Trophoblast cell (in vitro differentiated cells and primary cell): ENCODE measurements around the gene CEP192.

Source experiments
- DNase-seq, 2 donors: peaks; one replicate each; pipeline ENCODE4 v3.0.0-alpha.2; 2016
- H2AFZ ChIP-seq: 2 replicates; pipeline ENCODE4 v1.6.1; 2013; ENCODE audit warnings: low read length, moderate library complexity, mild to moderate bottlenecking; ENCODE audit not compliant: insufficient read depth, poor library complexity
- H2AK5ac ChIP-seq: 2 replicates; pipeline ENCODE4 v1.6.1; 2013; ENCODE audit warnings: mild to moderate bottlenecking, low read length
- H2BK120ac ChIP-seq: 2 replicates; pipeline ENCODE4 v1.6.1; 2013; ENCODE audit warnings: low read length, mild to moderate bottlenecking, moderate library complexity; ENCODE audit not compliant: insufficient read depth, poor library complexity
- H2BK12ac ChIP-seq: 2 replicates; pipeline ENCODE4 v1.6.1; 2013; ENCODE audit warnings: mild to moderate bottlenecking, low read length, moderate library complexity
- H2BK5ac ChIP-seq: 2 replicates; pipeline ENCODE4 v1.6.1; 2013; ENCODE audit warnings: low read length, low read depth, moderate library complexity, mild to moderate bottlenecking; ENCODE audit not compliant: poor library complexity
- H3K14ac ChIP-seq: 2 replicates; pipeline ENCODE4 v1.6.1; 2013; ENCODE audit warnings: mild to moderate bottlenecking, low read length
- H3K18ac ChIP-seq: 2 replicates; pipeline ENCODE4 v1.6.1; 2013; ENCODE audit warnings: mild to moderate bottlenecking, low read length
- H3K23ac ChIP-seq: 2 replicates; pipeline ENCODE4 v1.6.1; 2013; ENCODE audit warnings: low read length
- H3K27ac ChIP-seq: 2 replicates; pipeline ENCODE4 v1.5.1; 2013; ENCODE audit warnings: low read depth, mild to moderate bottlenecking, inconsistent platforms, low read length, moderate library complexity
- H3K27me3 ChIP-seq: 2 replicates; pipeline ENCODE4 v1.6.1; 2013; ENCODE audit warnings: inconsistent platforms, mild to moderate bottlenecking, low read length, moderate library complexity; ENCODE audit not compliant: insufficient read depth
- H3K36me3 ChIP-seq, 2 experiments: 1 replicate in 1 of 2; 2 replicates in 1 of 2; pipeline ENCODE4 v1.6.1; 2013; ENCODE audit warnings: low read length in 2 of 2, mild to moderate bottlenecking in 2 of 2, moderate library complexity in 1 of 2; ENCODE audit not compliant: insufficient read depth in 2 of 2, control insufficient read depth in 1 of 2
- H3K4ac ChIP-seq: 2 replicates; pipeline ENCODE4 v1.6.1; 2013; ENCODE audit warnings: low read depth, mild to moderate bottlenecking, low read length, moderate library complexity
- H3K4me1 ChIP-seq, 2 experiments: 1 replicate in 1 of 2; 2 replicates in 1 of 2; pipeline ENCODE4 v1.6.1; 2013; ENCODE audit warnings: low read length in 2 of 2, mild to moderate bottlenecking in 2 of 2, moderate library complexity in 1 of 2; ENCODE audit not compliant: insufficient read depth in 2 of 2, control insufficient read depth in 1 of 2
- H3K4me2 ChIP-seq: 2 replicates; pipeline ENCODE4 v1.6.1; 2013; ENCODE audit warnings: inconsistent platforms, mild to moderate bottlenecking, low read length, moderate library complexity
- H3K4me3 ChIP-seq: 2 replicates; pipeline ENCODE4 v1.5.1; 2013; ENCODE audit warnings: mild to moderate bottlenecking, low read depth, low read length, inconsistent platforms
- H3K79me1 ChIP-seq: one replicate; pipeline ENCODE4 v1.6.1; 2013; ENCODE audit warnings: low read length
- H3K79me2 ChIP-seq: 2 replicates; pipeline ENCODE4 v1.6.1; 2013; ENCODE audit warnings: low read length, mild to moderate bottlenecking; ENCODE audit not compliant: control insufficient read depth, insufficient read depth, poor library complexity
- H3K9ac ChIP-seq: 2 replicates; pipeline ENCODE4 v1.6.1; 2013; ENCODE audit warnings: mild to moderate bottlenecking, low read length
- H3K9me3 ChIP-seq: 2 replicates; pipeline ENCODE4 v1.6.1; 2013; ENCODE audit warnings: low read depth, mild to moderate bottlenecking, control low read depth, inconsistent platforms, low read length; ENCODE audit not compliant: insufficient read depth
- H4K12ac ChIP-seq: 2 replicates; pipeline ENCODE4 v1.6.1; 2013; ENCODE audit warnings: low read depth, mild to moderate bottlenecking, low read length, moderate library complexity
- H4K8ac ChIP-seq: 2 replicates; pipeline ENCODE4 v1.6.1; 2013; ENCODE audit warnings: low read depth, mild to moderate bottlenecking, low read length, moderate library complexity
- H4K91ac ChIP-seq: one replicate; pipeline ENCODE4 v1.6.1; 2013; ENCODE audit warnings: low read depth, mild to moderate bottlenecking, low read length, moderate library complexity
- WGBS: extraction: QIAGEN DNeasy Blood & Tissue Kit; methylation state at CpG from one replicate; pipeline ENCODE4 v1.1.7; 2013; ENCODE audit warnings: missing lambda C conversion rate; ENCODE audit not compliant: insufficient read length, insufficient coverage; ENCODE audit errors: extremely low coverage; 5-methylcytosine and 5-hydroxymethylcytosine counted together

CEP192 gene

DNA sequence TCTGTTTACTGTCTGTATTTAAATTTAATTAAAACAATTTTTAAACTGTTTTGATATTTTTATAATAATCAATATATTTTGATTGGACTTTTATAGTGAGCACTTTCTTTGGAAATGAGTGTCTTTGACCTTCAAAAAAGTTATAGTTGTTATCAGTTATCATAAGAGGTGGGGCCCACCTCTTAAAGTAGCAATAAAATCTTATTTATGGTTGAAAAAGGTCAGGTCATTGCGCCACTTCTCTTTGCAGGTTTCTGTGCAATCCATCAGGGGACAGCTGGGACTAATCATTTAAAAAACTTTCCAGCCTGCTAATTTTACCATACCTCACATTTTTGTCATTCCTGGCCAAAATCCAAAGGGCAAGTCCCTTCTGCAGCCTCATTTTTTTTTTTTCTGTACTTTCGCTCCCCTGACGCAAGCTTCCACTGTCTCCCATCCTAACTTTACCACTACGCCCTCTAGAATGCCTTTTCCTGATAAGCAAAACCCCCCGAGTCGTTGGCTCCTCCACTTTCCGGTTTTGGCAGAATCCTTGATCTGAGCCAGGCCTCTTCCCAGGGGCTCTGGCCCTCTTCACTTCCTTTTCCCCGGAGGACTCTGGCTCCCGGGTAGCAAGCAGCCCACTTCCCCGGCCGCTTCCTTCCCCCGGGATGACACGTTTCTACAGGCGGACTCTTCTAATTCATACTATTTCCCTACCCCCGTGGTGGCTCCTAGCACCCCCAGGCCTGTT, 44.4 kb upstream of the CEP192 start:
- Histone ChIP-seq H3K9me3 (peaks cover 2% of the 10 kb centered on the region), H4K8ac (peak overlapping the region; percentile 62)

DNA sequence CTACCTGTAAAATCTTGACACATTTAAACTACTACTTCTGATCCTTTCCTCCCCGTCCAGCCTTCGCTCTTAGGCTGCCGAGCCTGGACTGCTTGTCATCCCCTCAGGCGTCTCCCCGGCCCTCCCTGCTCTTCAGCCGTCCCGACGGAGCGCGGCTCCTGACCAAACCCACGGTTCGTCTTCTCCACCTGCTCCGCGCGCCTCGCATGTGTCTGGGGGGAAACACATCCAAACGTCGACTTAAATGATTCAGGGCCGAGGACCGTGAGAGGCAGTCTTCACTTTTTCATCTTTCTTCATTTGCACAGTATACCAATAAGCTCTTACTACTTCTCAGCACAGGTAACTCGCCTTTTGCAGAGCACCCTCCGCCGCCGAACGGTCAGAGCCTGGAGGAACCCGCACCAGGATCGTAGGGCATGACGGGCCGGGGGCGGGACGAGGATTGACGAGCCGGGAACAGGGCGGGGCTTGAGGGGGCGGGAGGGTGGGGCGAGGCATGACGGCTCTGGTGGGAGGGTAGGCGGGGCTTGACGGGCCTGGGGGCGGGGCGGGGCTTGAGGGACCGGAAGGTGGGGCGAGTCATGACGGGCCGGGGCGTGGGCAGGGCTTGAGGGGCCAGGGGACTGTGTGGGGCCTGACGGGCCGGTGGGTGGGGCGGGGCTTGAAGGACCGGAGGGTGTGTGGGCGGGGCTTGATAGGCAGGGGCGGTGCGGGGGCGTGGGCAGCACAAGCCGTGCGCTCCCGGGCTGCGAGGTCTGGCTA, 43.7 kb upstream of the CEP192 start, which contains the start of gene SEH1L:
Gene SEH1L (plus strand): TSS at position 727 of the 765 bp plus-strand sequence. CDS start 111 bp downstream, outside the sequence.
- Histone ChIP-seq H3K4me3 (peak within 1 kb of the TSS; percentile 96), H4K91ac (peak within 1 kb of the TSS; percentile 93), H3K23ac (no peak within 1 kb of the TSS), H3K36me3 (peaks cover 0 to 2% of the 10 kb centered on the region in 2 experiments), H3K4me2 (peak within 1 kb of the TSS; percentile 90), H4K8ac (peak within 1 kb of the TSS; percentile 95), H3K79me2 (peaks cover 12% of the 10 kb centered on the region), H3K27ac (peak within 1 kb of the TSS; percentile 96), H3K9me3 (peaks cover 2% of the 10 kb centered on the region), H3K18ac (peak within 1 kb of the TSS; percentile 81), H3K79me1 (peaks cover 12% of the 10 kb centered on the region), H3K27me3 (no peaks in the 10 kb centered on the region), H2BK120ac (peak within 1 kb of the TSS; percentile 84), H4K12ac (peak within 1 kb of the TSS; percentile 79), H2BK5ac (peak within 1 kb of the TSS; percentile 73), H2AFZ (peak within 1 kb of the TSS; percentile 68), H3K14ac (peak within 1 kb of the TSS; percentile 96), H3K9ac (peak within 1 kb of the TSS; percentile 82), H3K4ac (peak within 1 kb of the TSS; percentile 87), H2BK12ac (peak within 1 kb of the TSS; percentile 27), H2AK5ac (peak within 1 kb of the TSS; percentile 42), H3K4me1 (peaks cover 0 to 4% of the 10 kb centered on the region in 2 experiments)
- peak; percentile 93 to 97 for DNase-seq
- WGBS = no CpG with 5 or more reads among the region's 58 CpGs

More for the DNA sequence above, 44.4 kb upstream of the CEP192 start:
- Histone ChIP-seq H3K79me1 (peaks cover 12% of the 10 kb centered on the region), H2AK5ac (no peak overlapping the region), H3K79me2 (peaks cover 12% of the 10 kb centered on the region), H3K4me3 (peak overlapping the region; percentile 74), H3K36me3 (peaks cover 0 to 2% of the 10 kb centered on the region in 2 experiments), H3K18ac (no peak overlapping the region), H3K4ac (no peak overlapping the region), H3K4me1 (peaks cover 0 to 4% of the 10 kb centered on the region in 2 experiments), H3K27me3 (no peaks in the 10 kb centered on the region), H4K12ac (no peak overlapping the region), H2BK12ac (no peak overlapping the region), H3K23ac (no peak overlapping the region), H4K91ac (peak overlapping the region; percentile 75), H3K9ac (peak overlapping the region; percentile 59), H3K14ac (peak overlapping the region; percentile 85), H2AFZ (peak overlapping the region; percentile 61), H3K27ac (peak overlapping the region; percentile 94), H3K4me2 (peak overlapping the region; percentile 90), H2BK120ac (peak overlapping the region; percentile 78), H2BK5ac (peak overlapping the region; percentile 56)
- DNase-seq = peak; percentile 55 to 88
- WGBS = no CpG with 5 or more reads among the region's 15 CpGs

DNA sequence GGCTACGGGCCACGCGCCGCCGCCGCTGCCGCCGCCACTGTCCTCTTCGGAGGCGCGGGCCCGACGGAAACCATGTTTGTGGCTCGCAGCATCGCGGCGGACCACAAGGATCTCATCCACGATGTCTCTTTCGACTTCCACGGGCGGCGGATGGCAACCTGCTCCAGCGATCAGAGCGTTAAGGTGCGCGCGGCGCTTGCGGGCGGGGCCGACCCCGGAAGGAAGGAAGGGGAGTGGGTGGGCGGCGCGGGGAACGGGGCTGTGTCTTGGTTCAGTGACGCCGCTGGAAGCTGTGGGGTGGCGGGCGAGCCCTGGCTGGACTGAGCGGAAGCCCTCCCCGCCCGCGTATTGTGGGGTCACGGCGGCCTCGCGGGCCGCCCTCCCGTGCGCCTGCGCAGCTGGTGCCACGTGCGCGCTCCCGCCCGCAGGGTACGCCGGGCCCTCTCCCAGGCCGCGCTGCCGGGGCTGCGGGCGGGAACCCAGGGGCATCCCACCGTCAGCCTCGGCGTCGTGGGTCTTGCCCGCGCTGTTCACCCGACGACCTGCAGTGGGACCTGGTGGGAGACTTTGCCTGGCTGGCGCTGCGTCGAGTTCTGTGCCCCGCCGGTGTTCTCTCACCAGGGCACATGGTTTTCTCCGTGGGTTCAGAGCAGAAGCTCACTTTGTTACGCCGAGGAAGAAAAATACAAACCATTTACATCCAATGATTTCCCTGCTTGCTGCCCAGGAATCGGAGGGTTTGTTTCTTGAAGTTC, 42.9 kb upstream of the CEP192 start:
- Histone ChIP-seq H3K4me2 (peak overlapping the region; percentile 69), H3K4me1 (peaks cover 0 to 4% of the 10 kb centered on the region in 2 experiments), H3K9ac (peak overlapping the region; percentile 82), H4K8ac (peak overlapping the region; percentile 95), H3K4ac (peak overlapping the region; percentile 87), H2AFZ (peak overlapping the region; percentile 68), H3K79me2 (peaks cover 12% of the 10 kb centered on the region), H2BK5ac (peak overlapping the region; percentile 73), H3K4me3 (peak overlapping the region; percentile 96), H2BK12ac (no peak overlapping the region), H2BK120ac (peak overlapping the region; percentile 84), H3K9me3 (peaks cover 2% of the 10 kb centered on the region), H4K12ac (peak overlapping the region; percentile 79), H3K23ac (no peak overlapping the region), H3K79me1 (peaks cover 12% of the 10 kb centered on the region), H2AK5ac (peak overlapping the region; percentile 42), H4K91ac (peak overlapping the region; percentile 93), H3K27ac (peak overlapping the region; percentile 96), H3K14ac (peak overlapping the region; percentile 96), H3K18ac (peak overlapping the region; percentile 81), H3K36me3 (peaks cover 0 to 2% of the 10 kb centered on the region in 2 experiments), H3K27me3 (no peaks in the 10 kb centered on the region)
- peak; percentile 81 to 85 for DNase-seq
- WGBS = no CpG with 5 or more reads among the region's 81 CpGs

DNA sequence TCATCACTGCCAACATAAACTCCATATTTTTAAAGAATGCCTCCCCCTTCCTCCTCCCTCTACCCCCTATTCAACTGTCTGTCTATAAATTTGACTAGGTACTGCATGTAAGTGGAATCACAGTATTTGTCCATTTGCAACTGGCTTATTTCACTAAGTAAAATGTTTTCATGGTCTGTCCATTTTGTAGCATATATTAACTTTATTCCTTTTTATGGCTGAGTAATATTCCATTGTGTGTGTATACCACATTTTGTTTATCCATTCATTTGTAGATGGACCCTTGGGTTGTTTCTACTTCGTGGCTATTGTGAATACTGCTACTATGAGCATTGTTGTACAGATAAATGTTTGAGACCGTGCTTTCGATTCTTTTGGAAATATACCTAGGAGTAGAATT, 32.7 kb upstream of the CEP192 start:
- no CpG with 5 or more reads among the region's 3 CpGs for WGBS
- no peak overlapping the region for H3K14ac ChIP-seq
- H2AK5ac ChIP-seq = no peak overlapping the region
- no peak overlapping the region for H3K23ac ChIP-seq
- H3K4me3 ChIP-seq = no peak overlapping the region
- no peak overlapping the region for H4K8ac ChIP-seq
- no peak overlapping the region for H4K12ac ChIP-seq
- peaks cover 2 to 3% of the 10 kb centered on the region in 2 experiments for H3K4me1 ChIP-seq
- no peak overlapping the region for H3K4ac ChIP-seq
- H2BK12ac ChIP-seq = no peak overlapping the region
- H2BK5ac ChIP-seq = no peak overlapping the region
- H3K9me3 ChIP-seq = peaks cover 2% of the 10 kb centered on the region
- no peak for DNase-seq
- no peak overlapping the region for H2BK120ac ChIP-seq
- H3K79me1 ChIP-seq = no peaks in the 10 kb centered on the region
- no peaks in the 10 kb centered on the region for H3K27me3 ChIP-seq
- H2AFZ ChIP-seq = no peak overlapping the region
- H4K91ac ChIP-seq = no peak overlapping the region
- H3K9ac ChIP-seq = no peak overlapping the region
- H3K4me2 ChIP-seq = no peak overlapping the region
- no peak overlapping the region for H3K18ac ChIP-seq
- no peak overlapping the region for H3K27ac ChIP-seq
- H3K36me3 ChIP-seq = peaks cover 12 to 17% of the 10 kb centered on the region in 2 experiments
- no peaks in the 10 kb centered on the region for H3K79me2 ChIP-seq
